ENCODE results near the gene C2CD4C.

Gene C2CD4C

DNA sequence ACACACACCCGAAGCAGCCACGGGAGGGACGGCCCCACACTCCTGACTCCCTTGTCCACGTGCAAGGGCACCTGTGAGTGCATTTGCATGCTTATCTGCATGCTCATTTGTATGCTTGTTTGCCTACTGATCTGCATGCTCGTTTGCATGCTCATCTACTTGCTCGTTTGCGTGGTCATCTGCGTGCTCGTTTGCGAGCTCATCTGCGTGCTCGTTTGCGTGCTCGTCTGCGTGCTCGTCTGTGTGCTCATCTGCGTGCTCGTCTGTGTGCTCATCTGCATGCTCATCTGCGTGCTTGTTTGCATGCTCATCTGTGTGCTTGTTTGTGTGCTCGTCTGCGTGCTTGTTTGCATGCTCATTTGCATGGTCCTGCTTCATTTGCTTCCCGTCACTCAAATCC, 28.1 kb upstream of the C2CD4C start:
- no peak overlapping the region for H3K27ac ChIP-seq

DNA sequence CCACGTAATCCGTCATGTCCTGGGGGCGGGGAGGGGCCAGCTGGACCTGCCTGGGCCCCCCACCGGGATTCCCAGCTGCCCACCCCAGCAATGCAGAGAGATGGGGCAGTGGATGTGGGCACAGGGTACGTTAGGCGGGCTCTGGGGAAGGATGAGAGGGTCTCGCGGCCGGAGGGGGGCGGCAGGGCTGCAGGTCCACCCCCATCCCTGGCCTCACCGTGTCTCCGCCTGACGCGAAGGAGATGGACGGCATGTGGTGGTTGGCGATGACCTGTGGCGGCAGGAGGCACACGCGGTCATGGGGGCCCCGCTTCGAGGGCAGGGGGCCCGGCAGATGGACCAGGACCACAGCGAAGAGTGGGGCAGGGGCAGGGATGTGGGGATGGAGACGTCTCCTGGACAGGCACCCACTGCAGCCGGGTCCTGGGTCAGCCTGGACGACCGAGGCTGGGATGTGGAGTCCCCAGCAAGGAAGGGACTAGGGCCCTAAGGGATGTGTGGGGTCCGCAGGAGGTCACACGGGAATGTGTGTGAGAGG, 27.5 kb upstream of the C2CD4C start:
- TF ChIP-seq ZFX (IDR thresholded peaks at IDR 0.05; ENCODE audit: borderline replicate concordance) = no peak
- TF ChIP-seq, protein P1, sequence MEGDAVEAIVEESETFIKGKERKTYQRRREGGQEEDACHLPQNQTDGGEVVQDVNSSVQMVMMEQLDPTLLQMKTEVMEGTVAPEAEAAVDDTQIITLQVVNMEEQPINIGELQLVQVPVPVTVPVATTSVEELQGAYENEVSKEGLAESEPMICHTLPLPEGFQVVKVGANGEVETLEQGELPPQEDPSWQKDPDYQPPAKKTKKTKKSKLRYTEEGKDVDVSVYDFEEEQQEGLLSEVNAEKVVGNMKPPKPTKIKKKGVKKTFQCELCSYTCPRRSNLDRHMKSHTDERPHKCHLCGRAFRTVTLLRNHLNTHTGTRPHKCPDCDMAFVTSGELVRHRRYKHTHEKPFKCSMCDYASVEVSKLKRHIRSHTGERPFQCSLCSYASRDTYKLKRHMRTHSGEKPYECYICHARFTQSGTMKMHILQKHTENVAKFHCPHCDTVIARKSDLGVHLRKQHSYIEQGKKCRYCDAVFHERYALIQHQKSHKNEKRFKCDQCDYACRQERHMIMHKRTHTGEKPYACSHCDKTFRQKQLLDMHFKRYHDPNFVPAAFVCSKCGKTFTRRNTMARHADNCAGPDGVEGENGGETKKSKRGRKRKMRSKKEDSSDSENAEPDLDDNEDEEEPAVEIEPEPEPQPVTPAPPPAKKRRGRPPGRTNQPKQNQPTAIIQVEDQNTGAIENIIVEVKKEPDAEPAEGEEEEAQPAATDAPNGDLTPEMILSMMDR (IDR thresholded peaks at IDR 0.05) = no peak
- no peak overlapping the region for H3K27ac ChIP-seq

More for the DNA sequence above, 28.1 kb upstream of the C2CD4C start:
- no peak for TF ChIP-seq ZFX (IDR thresholded peaks at IDR 0.05; ENCODE audit: borderline replicate concordance)
- TF ChIP-seq, protein P1 (IDR thresholded peaks at IDR 0.05) = no peak

DNA sequence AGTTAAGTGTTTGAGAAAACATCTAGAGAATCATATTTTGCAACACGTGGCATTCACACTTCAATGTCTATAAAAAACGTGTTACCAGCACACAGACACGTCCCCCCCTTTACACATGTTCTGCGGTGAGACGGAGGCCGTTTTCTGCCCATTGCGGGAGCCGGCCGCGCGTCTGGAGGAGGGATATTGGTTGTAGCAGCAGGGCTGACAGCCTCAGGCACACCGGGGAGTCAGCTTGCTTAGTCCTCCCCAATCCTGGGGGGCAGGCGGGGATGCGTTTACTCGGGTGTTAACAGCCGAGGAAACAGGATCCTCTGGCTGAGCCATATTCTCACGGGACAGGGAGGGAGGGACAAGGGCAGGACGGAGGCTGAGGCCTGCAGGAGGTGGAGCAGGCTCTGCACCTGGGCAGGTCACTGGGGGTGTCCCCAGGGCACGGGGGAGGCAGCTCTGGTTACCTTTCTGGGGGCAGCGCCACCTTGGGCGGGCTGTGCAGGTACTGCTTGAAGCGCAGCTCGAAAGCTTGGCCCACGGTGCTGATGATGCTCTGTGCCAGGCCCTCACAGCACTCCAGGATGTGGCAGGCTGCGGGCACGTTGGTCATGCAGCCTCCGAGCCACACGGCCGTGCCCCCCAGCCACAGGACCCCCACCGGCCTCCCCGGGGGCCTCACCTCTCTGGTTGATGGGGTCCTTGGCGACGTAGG, 26.9 kb upstream of the C2CD4C start:
- TF ChIP-seq, protein P1 (IDR thresholded peaks at IDR 0.05) = no peak
- TF ChIP-seq ZFX (IDR thresholded peaks at IDR 0.05; ENCODE audit: borderline replicate concordance) = no peak
- H3K27ac ChIP-seq = no peak overlapping the region

DNA sequence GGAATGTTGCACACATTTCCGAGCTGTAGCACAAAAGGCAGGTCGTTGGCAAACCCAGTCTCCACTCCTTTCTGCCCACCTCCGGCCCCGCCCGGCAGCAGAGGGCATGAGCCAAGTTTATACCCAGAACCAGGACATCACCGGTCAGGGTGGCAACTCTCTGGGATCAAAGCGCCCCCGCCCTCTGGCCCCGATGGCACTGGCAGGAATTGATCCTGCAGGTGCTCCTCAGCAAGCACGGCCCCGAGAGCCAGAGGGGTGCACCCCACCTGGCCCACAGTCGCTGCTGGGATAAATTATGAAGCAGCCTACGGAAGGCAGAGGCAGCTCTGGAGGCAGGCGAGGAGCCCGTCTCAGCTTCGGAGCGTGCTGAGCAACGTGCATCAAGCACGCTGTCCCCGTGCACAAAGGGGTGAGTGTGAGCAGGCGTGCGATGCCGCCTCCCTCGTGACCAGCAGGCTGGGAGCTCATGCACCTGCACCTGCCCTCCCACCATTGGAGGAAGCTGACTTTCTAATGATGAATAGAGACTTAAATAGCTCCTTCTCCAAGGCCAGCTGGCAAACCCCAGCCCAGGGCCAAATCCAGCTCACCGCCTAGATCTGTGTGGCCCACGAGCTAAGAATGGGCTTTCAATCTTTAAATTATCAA, 26.2 kb upstream of the C2CD4C start:
- TF ChIP-seq, protein P1 (IDR thresholded peaks at IDR 0.05) = no peak
- TF ChIP-seq ZFX (IDR thresholded peaks at IDR 0.05; ENCODE audit: borderline replicate concordance) = no peak

DNA sequence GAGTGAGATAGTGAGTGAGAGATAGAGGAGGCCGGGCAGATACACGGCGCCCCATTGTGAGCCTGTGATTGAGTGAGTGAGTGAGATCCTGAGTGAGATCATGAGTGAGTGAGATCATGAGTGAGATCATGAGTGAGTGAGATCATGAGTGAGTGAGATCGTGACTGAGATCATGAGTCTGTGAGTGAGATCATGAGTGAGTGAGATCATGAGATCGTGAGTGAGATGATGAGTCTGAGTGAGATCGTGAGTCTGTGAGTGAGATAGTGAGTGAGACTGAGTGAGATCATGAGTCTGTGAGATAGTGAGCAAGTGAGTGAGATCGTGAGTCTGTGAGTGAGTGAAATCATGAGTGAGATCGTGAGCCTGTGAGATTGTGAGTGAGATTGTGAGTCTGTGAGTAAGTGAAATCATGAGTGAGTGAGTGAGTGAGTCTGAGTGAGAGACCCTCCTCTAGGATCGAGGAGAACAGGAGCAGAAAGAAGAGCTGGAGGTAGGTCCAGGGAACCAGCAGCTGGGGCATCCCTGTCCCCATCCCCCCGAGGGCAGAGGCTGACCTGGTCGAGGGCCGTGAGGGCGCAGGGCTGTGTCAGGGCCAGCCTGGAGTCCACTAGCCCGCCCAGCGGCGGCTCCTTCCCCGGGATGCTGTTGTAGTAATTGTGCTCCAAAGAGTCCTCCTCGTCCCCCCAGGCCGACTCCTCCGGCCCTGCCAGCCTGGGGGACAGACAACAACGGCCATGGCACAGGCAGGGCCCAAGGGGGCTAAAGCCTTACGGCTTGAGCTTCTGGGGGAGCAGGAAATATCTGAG, 25.4 kb upstream of the C2CD4C start:
- no peak overlapping the region for H3K27ac ChIP-seq
- no peak for TF ChIP-seq ZFX (IDR thresholded peaks at IDR 0.05; ENCODE audit: borderline replicate concordance)
- TF ChIP-seq, protein P1 (IDR thresholded peaks at IDR 0.05) = no peak

More for the DNA sequence above, 26.2 kb upstream of the C2CD4C start:
- H3K27ac ChIP-seq = no peak overlapping the region

DNA sequence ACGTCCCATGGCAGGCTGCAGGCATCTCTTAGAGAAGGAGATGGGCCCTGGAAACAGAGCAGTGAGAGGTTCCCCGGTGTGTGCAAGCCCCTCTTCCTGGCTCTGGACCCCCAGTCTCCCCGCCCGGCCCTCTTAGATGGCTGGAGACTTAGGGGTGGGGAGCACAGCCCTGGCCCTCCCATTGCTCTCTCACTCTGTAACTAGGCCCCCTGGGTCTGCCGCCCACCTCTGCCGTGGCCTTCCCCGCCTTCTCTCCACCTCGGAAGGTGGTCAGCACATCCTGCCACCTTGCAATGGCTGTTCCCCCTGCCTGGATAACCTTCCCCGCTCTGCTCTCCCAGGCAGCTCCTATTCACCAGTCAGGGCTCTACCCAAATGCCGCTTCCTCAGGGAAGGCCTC, 21.8 kb upstream of the C2CD4C start:
- no peak overlapping the region for H3K27ac ChIP-seq
- TF ChIP-seq, protein P1 (IDR thresholded peaks at IDR 0.05) = no peak
- TF ChIP-seq ZFX (IDR thresholded peaks at IDR 0.05; ENCODE audit: borderline replicate concordance) = no peak
